SK-N-SH treated with all-trans-retinoic acid at 6 μM for 48 hours (cell line): ENCODE results near the gene CAMKMT.
A peak's percentile ranks its signal among the peaks of the same experiment; 100 is the strongest.

Experiments used
- ATAC-seq: fragments of 200-7000 bp; cut with Tn5 transposase; 3 replicates; pipeline ENCODE4 v1.9.1; 2020; ENCODE audit warnings: mild to moderate bottlenecking, moderate library complexity
- ARNTL ChIP-seq: fragments of 450-650 bp; formaldehyde crosslinking; IDR thresholded peaks from 2 replicates; pipeline ENCODE4 v1.5.0; 2020; ENCODE audit warnings: low read depth, mild to moderate bottlenecking, moderate library complexity, borderline replicate concordance
- CSDC2 ChIP-seq: fragments of 250-450 bp; sonication (Bioruptor Pico); IDR thresholded peaks from 2 replicates; pipeline ENCODE4 v1.5.0; 2020; ENCODE audit warnings: mild to moderate bottlenecking, moderate library complexity
- GLIS3 ChIP-seq: fragments of 250-450 bp; sonication (Bioruptor Pico); IDR thresholded peaks from 2 replicates; pipeline ENCODE4 v1.5.0; 2020; ENCODE audit warnings: mild to moderate bottlenecking, moderate library complexity
- ISL1 ChIP-seq: fragments of 250-450 bp; sonication (Bioruptor Pico); IDR thresholded peaks from 2 replicates; pipeline ENCODE4 v2.1.2; 2022; ENCODE audit warnings: mild to moderate bottlenecking, moderate library complexity
- RARB ChIP-seq: fragments of 250-450 bp; sonication (Bioruptor Pico); IDR thresholded peaks from 2 replicates; pipeline ENCODE4 v1.8.0; 2021; ENCODE audit warnings: mild to moderate bottlenecking, moderate library complexity
- SNAI2 ChIP-seq: fragments of 250-450 bp; sonication (Bioruptor Pico); IDR thresholded peaks from 2 replicates; pipeline ENCODE4 v1.5.0; 2020; ENCODE audit warnings: mild to moderate bottlenecking, moderate library complexity
- TCF4 ChIP-seq: fragments of 250-450 bp; sonication (Bioruptor Pico); IDR thresholded peaks from 2 replicates; pipeline ENCODE4 v1.8.0; 2021; ENCODE audit warnings: mild to moderate bottlenecking, moderate library complexity, borderline replicate concordance
- TOX ChIP-seq: fragments of 250-450 bp; sonication (Bioruptor Pico); IDR thresholded peaks from 2 replicates; pipeline ENCODE4 v1.8.0; 2021; ENCODE audit warnings: mild to moderate bottlenecking, moderate library complexity, borderline replicate concordance
- ZC3H10 ChIP-seq: fragments of 250-450 bp; sonication (Bioruptor Pico); IDR thresholded peaks from 2 replicates; pipeline ENCODE4 v1.5.1; 2021; ENCODE audit warnings: mild to moderate bottlenecking, moderate library complexity
- ZFP30 ChIP-seq: fragments of 450-650 bp; formaldehyde crosslinking; IDR thresholded peaks from 2 replicates; pipeline ENCODE4 v1.5.0; 2022; ENCODE audit warnings: mild to moderate bottlenecking, moderate library complexity
- ZNF70 ChIP-seq: fragments of 450-650 bp; formaldehyde crosslinking; IDR thresholded peaks from 2 replicates; pipeline ENCODE4 v1.5.0; 2020; ENCODE audit warnings: mild to moderate bottlenecking, moderate library complexity
- ZNF8 ChIP-seq: fragments of 450-650 bp; formaldehyde crosslinking; IDR thresholded peaks from 2 replicates; pipeline ENCODE4 v1.5.0; 2020; ENCODE audit warnings: mild to moderate bottlenecking, moderate library complexity
- TF ChIP-seq, protein P1 (sequence below): fragments of 250-450 bp; sonication (Bioruptor Pico); IDR thresholded peaks from 2 replicates; pipeline ENCODE4 v1.8.0; 2021; ENCODE audit warnings: low read depth, mild to moderate bottlenecking, moderate library complexity, borderline replicate concordance
- TF ChIP-seq, protein P2 (sequence below): fragments of 250-450 bp; sonication (Bioruptor Pico); IDR thresholded peaks from 2 replicates; pipeline ENCODE4 v1.5.1; 2020; ENCODE audit warnings: low read depth, mild to moderate bottlenecking, moderate library complexity
- TF ChIP-seq, protein P3 (sequence below): fragments of 250-450 bp; sonication (Bioruptor Pico); IDR thresholded peaks from 2 replicates; pipeline ENCODE4 v1.8.0; 2020; ENCODE audit warnings: mild to moderate bottlenecking, moderate library complexity, borderline replicate concordance
- TF ChIP-seq, protein P4 (sequence below): fragments of 250-450 bp; sonication (Bioruptor Pico); IDR thresholded peaks from 2 replicates; pipeline ENCODE4 v1.5.0; 2020; ENCODE audit warnings: mild to moderate bottlenecking, moderate library complexity

Gene CAMKMT

DNA sequence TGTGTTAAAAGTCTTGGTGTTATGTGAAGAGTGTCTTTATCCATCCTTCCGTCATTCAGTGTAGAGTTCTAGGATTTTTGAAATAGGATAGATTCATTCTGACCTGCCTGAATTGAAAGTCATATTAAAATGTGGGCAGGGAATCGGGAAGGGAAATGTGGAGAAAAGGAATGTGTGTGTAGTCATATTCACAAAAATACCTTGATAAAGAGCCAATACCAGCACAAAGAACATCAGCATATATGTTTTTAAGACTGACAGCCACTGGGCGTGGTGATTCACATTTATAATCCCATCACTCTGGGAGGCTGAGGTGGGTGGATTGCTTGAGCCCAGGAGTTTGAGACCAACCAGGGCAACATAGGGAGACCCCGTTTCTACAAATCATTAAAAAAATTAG lies 188.1 kb downstream of the CAMKMT start:
- TF ChIP-seq, protein P1, sequence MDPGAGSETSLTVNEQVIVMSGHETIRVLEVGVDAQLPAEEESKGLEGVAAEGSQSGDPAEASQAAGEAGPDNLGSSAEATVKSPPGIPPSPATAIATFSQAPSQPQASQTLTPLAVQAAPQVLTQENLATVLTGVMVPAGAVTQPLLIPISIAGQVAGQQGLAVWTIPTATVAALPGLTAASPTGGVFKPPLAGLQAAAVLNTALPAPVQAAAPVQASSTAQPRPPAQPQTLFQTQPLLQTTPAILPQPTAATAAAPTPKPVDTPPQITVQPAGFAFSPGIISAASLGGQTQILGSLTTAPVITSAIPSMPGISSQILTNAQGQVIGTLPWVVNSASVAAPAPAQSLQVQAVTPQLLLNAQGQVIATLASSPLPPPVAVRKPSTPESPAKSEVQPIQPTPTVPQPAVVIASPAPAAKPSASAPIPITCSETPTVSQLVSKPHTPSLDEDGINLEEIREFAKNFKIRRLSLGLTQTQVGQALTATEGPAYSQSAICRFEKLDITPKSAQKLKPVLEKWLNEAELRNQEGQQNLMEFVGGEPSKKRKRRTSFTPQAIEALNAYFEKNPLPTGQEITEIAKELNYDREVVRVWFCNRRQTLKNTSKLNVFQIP, result no peak
- TF ChIP-seq ZNF8 (no peak), ZNF70 (CRISPR knock-in tag) (no peak), CSDC2 (CRISPR knock-in tag) (no peak), ARNTL (CRISPR knock-in tag) (no peak)
- TF ChIP-seq, protein P2, sequence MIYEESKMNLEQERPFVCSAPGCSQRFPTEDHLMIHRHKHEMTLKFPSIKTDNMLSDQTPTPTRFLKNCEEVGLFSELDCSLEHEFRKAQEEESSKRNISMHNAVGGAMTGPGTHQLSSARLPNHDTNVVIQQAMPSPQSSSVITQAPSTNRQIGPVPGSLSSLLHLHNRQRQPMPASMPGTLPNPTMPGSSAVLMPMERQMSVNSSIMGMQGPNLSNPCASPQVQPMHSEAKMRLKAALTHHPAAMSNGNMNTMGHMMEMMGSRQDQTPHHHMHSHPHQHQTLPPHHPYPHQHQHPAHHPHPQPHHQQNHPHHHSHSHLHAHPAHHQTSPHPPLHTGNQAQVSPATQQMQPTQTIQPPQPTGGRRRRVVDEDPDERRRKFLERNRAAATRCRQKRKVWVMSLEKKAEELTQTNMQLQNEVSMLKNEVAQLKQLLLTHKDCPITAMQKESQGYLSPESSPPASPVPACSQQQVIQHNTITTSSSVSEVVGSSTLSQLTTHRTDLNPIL (CRISPR knock-in tag), result no peak
- TF ChIP-seq, protein P3, sequence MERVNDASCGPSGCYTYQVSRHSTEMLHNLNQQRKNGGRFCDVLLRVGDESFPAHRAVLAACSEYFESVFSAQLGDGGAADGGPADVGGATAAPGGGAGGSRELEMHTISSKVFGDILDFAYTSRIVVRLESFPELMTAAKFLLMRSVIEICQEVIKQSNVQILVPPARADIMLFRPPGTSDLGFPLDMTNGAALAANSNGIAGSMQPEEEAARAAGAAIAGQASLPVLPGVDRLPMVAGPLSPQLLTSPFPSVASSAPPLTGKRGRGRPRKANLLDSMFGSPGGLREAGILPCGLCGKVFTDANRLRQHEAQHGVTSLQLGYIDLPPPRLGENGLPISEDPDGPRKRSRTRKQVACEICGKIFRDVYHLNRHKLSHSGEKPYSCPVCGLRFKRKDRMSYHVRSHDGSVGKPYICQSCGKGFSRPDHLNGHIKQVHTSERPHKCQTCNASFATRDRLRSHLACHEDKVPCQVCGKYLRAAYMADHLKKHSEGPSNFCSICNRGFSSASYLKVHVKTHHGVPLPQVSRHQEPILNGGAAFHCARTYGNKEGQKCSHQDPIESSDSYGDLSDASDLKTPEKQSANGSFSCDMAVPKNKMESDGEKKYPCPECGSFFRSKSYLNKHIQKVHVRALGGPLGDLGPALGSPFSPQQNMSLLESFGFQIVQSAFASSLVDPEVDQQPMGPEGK (CRISPR knock-in tag), result no peak
- TF ChIP-seq, protein P4, sequence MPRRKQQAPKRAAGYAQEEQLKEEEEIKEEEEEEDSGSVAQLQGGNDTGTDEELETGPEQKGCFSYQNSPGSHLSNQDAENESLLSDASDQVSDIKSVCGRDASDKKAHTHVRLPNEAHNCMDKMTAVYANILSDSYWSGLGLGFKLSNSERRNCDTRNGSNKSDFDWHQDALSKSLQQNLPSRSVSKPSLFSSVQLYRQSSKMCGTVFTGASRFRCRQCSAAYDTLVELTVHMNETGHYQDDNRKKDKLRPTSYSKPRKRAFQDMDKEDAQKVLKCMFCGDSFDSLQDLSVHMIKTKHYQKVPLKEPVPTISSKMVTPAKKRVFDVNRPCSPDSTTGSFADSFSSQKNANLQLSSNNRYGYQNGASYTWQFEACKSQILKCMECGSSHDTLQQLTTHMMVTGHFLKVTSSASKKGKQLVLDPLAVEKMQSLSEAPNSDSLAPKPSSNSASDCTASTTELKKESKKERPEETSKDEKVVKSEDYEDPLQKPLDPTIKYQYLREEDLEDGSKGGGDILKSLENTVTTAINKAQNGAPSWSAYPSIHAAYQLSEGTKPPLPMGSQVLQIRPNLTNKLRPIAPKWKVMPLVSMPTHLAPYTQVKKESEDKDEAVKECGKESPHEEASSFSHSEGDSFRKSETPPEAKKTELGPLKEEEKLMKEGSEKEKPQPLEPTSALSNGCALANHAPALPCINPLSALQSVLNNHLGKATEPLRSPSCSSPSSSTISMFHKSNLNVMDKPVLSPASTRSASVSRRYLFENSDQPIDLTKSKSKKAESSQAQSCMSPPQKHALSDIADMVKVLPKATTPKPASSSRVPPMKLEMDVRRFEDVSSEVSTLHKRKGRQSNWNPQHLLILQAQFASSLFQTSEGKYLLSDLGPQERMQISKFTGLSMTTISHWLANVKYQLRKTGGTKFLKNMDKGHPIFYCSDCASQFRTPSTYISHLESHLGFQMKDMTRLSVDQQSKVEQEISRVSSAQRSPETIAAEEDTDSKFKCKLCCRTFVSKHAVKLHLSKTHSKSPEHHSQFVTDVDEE (CRISPR knock-in tag), result no peak
- ATAC-seq, result peak; percentile 12

DNA sequence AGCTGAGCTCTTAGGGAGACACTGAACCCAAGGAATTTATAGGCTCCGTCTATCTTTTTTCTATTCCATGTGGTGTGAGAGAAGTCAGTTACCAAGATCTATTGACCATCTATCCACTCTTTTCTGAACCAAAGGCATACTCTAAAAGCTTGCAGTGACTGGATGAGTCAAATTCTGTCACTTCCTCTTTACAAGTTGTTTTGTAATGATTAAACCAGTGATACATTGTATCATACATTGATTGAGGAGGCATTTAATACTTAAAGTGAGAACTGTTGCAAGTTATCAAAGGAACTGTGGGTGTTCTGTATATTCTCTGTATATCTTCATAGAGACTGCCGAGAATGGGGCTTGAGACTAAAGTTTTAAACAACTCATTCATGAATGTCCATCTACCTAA lies 188.8 kb downstream of the CAMKMT start:
- TF ChIP-seq ZFP30 (CRISPR knock-in tag), result no peak
- TF ChIP-seq SNAI2, result no peak
- no peak for TF ChIP-seq CSDC2 (CRISPR knock-in tag)
- TF ChIP-seq ISL1 (CRISPR knock-in tag), result no peak
- no peak for TF ChIP-seq ZC3H10
- no peak for ATAC-seq

DNA sequence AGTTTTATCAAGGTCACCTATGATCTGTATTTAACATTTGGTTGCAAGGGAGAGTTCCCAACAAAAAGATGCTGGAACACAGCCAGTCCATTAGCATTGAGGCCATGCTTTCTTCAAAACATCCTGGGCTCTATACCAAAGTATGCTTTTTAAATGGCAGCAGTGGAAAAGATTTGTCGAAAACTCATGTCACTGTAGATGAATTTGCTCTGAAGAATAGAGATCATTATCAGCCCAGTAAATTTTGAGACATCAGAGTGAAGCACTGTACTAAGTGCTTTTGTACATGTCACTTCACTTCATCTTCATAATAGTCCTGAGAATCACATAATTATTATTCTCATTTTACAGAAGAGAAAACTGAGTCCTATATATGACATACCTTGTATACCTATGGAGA lies 189.8 kb downstream of the CAMKMT start:
- no peak for ATAC-seq
- TF ChIP-seq ISL1 (CRISPR knock-in tag) (peak; percentile 92), GLIS3 (CRISPR knock-in tag) (no peak)

DNA sequence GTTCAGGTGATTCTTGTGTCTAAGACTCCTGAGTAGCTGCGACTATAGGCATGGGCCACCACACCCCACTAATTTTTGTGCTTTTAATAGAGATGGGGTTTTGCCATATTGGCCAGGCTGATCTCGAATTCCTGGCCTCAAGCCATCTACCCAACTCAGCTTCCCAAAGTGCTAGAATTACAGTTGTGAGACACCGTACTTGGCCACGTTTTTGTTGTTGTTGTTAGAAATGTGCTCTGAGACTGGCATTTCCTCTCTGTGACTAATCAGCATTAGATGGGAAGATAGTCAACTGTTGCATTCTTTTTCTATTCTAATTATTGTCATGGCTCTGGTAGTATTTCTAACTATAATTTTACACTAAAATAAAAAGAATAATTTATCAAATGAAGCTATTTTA lies 191.7 kb downstream of the CAMKMT start:
- peak; percentile 38 for ATAC-seq
- TF ChIP-seq CSDC2 (CRISPR knock-in tag) (no peak), ZFP30 (CRISPR knock-in tag) (no peak), TOX (CRISPR knock-in tag) (no peak), ARNTL (CRISPR knock-in tag) (no peak), ISL1 (CRISPR knock-in tag) (no peak), RARB (CRISPR knock-in tag) (no peak), TCF4 (no peak)
- TF ChIP-seq, protein P2 (CRISPR knock-in tag), result no peak
- TF ChIP-seq, protein P1, result no peak
